Upper lobe of left lung (tissue), 6 donors: ENCODE measurements around the gene RDH13. TPM values are rescaled to one million over a fixed set of nuclear protein-coding genes. Genes with fewer than 3 reads are reported as not detected.
A peak's percentile ranks its signal among the peaks of the same experiment; 100 is the strongest.

Source experiments
- ATAC-seq, 2 donors: fragments of 200-7000 bp; cut with Tn5 transposase; one replicate each; pipeline ENCODE4 v1.9.1; 2022; ENCODE audit warnings: mild to moderate bottlenecking in 2 of 2, moderate library complexity in 2 of 2; ENCODE audit not compliant: low FRiP score in 2 of 2
- DNase-seq, 2 donors: peaks; one replicate each; pipeline ENCODE4 v3.0.0-alpha.2; 2019 to 2020
- H3K27ac ChIP-seq, 4 donors: fragments of 200-600 bp; sonication (generic); one replicate each; pipeline ENCODE4 v1.5.1; 2016 to 2019
- H3K27me3 ChIP-seq, 4 donors: fragments of 200-600 bp; sonication (generic); one replicate each; pipeline ENCODE4 v1.5.1; 2017 to 2019
- H3K36me3 ChIP-seq, 4 donors: fragments of 200-600 bp; sonication (generic); one replicate each; pipeline ENCODE4 v1.5.1; 2016 to 2019
- H3K4me1 ChIP-seq, 4 donors: fragments of 200-600 bp; sonication (generic); one replicate each; pipeline ENCODE4 v1.5.1; 2018 to 2019
- H3K4me3 ChIP-seq, 4 donors: fragments of 200-600 bp; sonication (generic); one replicate each; pipeline ENCODE4 v1.5.1; 2017 to 2019; ENCODE audit warnings: mild to moderate bottlenecking in 2 of 4, moderate library complexity in 1 of 4
- H3K9me3 ChIP-seq, 4 donors: fragments of 200-600 bp; sonication (generic); one replicate each; pipeline ENCODE4 v1.5.1; 2018 to 2019
- EP300 ChIP-seq, 4 donors: sonication (generic); formaldehyde crosslinking; IDR thresholded peaks; one replicate each; pipeline ENCODE4 v1.5.1; 2017; ENCODE audit warnings: antibody characterized with exemption in 4 of 4, control low read depth in 2 of 4
- POLR2A ChIP-seq, 4 donors: fragments of 450-650 bp; IDR thresholded peaks; one replicate each; pipeline ENCODE4 v1.5.1; 2016 to 2017; ENCODE audit warnings: antibody characterized with exemption in 4 of 4, mild to moderate bottlenecking in 2 of 4
- POLR2AphosphoS5 ChIP-seq, 2 donors: sonication (generic); formaldehyde crosslinking; IDR thresholded peaks; one replicate each; pipeline ENCODE4 v1.5.1; 2017; ENCODE audit warnings: antibody characterized with exemption in 2 of 2
- WGBS, 2 donors: methylation state at CpG; one replicate each; pipeline ENCODE4 v1.1.5; 2017 to 2018; 5-methylcytosine and 5-hydroxymethylcytosine counted together
- total RNA-seq, 6 donors: library from RNA; depleted of rRNA in 4 of 6; stranded (reverse); fragments of >200 nt in 4 of 6; gene quantifications; one replicate each; pipeline versions ENCODE4 v1.1.0 to v1.2.1, GENCODE V29; 2016 to 2021
- TF ChIP-seq, protein P1 (sequence below), 6 experiments: fragments of 450-650 bp in 4 of 6; fragments of 200-600 bp in 2 of 6; sonication (generic) in 2 of 6; IDR thresholded peaks; one replicate each; pipeline ENCODE4 v1.5.1; 2016 to 2019; ENCODE audit warnings: antibody characterized with exemption in 6 of 6
- donor health status: DM: no; HTN: no; CAD: no; lungs with moderate emphysema.
- donor health status: DM: no; HTN: yes; CAD: no; lungs with severe emphysema.

Gene RDH13
- total RNA-seq, 6 donors from 2014 or later, result 24.0 to 72.3 (median 28.1) TPM

DNA sequence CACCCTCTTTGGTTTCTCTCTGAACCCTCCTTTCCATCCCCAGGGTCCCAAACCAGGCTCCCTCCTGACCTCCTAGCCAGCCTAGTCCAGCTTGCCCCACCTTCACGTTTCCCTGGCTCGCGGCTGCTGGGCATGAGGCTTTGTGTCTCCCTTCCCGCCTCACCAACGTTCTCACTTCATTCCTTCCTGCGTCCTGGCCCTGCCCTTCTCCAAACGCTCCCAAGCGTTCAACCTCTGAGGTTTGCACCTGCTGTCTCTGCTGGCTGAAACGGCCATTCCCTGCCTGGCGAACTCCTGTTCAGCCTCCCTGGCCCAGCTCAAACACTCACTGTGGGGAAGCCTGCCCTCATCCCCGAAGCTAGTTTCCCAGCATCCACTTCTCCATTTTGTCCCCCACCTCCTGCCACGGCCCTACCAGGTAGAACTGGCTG, 25.1 kb upstream of the RDH13 start:
- H3K9me3 ChIP-seq, result no peaks in the 10 kb centered on the region
- no peak for DNase-seq
- H3K27me3 ChIP-seq, result peaks cover 0 to 17% (median 5%) of the 10 kb centered on the region in 4 donors
- peak overlapping the region in 2 of 4 donors; percentile 50 for H3K4me3 ChIP-seq
- H3K27ac ChIP-seq, result peak overlapping the region in 2 of 4 donors; percentile 5 to 8
- peaks cover 11 to 33% (median 28%) of the 10 kb centered on the region in 4 donors for H3K36me3 ChIP-seq
- no peak for ATAC-seq
- 74 to 77% methylated on average over 12 of the region's 12 CpGs for WGBS, 2 donors
- H3K4me1 ChIP-seq, result peaks cover 17 to 27% (median 27%) of the 10 kb centered on the region in 4 donors
- TF ChIP-seq EP300 (IDR thresholded peaks at IDR 0.05) (no peak), POLR2AphosphoS5 (IDR thresholded peaks at IDR 0.05) (no peak), POLR2A (IDR thresholded peaks at IDR 0.05) (no peak)
- TF ChIP-seq, protein P1, sequence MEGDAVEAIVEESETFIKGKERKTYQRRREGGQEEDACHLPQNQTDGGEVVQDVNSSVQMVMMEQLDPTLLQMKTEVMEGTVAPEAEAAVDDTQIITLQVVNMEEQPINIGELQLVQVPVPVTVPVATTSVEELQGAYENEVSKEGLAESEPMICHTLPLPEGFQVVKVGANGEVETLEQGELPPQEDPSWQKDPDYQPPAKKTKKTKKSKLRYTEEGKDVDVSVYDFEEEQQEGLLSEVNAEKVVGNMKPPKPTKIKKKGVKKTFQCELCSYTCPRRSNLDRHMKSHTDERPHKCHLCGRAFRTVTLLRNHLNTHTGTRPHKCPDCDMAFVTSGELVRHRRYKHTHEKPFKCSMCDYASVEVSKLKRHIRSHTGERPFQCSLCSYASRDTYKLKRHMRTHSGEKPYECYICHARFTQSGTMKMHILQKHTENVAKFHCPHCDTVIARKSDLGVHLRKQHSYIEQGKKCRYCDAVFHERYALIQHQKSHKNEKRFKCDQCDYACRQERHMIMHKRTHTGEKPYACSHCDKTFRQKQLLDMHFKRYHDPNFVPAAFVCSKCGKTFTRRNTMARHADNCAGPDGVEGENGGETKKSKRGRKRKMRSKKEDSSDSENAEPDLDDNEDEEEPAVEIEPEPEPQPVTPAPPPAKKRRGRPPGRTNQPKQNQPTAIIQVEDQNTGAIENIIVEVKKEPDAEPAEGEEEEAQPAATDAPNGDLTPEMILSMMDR (IDR thresholded peaks at IDR 0.05), result no peak

DNA sequence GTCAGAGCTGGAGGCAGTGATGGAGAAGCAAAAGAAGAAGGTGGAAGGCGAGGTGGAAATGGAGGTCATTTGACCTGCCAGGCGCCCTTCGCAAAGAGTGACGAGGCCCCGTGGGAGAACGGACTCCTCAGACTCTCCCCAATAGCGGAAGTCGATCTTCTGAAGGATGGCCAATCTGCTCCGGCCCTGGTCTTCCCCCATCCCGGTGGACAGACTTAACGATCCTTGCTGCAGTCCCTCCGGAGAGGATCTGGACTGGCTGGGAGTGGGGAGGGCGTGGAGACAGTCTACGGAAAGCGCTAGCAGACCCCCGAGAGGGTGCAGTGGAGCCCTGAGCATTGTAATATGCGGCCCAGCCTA, 24.6 kb upstream of the RDH13 start:
- Histone ChIP-seq H3K4me3 (peak overlapping the region; percentile 24 to 50 (median 44)), H3K9me3 (no peaks in the 10 kb centered on the region), H3K27me3 (peaks cover 0 to 21% (median 7%) of the 10 kb centered on the region in 4 donors), H3K27ac (peak overlapping the region in 2 of 4 donors; percentile 5 to 8), H3K36me3 (peaks cover 11 to 28% (median 23%) of the 10 kb centered on the region in 4 donors), H3K4me1 (peaks cover 17 to 30% (median 27%) of the 10 kb centered on the region in 4 donors)
- DNase-seq (no peak), ATAC-seq (peak in 1 of 2 donors; percentile 13)
- 53 to 58% methylated on average over 14 to 15 of the region's 17 CpGs for WGBS, 2 donors
- TF ChIP-seq POLR2AphosphoS5 (IDR thresholded peaks at IDR 0.05) (no peak), POLR2A (IDR thresholded peaks at IDR 0.05) (no peak), EP300 (IDR thresholded peaks at IDR 0.05) (no peak)
- TF ChIP-seq, protein P1 (IDR thresholded peaks at IDR 0.05), result no peak

GRCh38 chr19:55086730-55087541, 24.0 kb upstream of the RDH13 start:
- TF ChIP-seq, protein P1 (IDR thresholded peaks at IDR 0.05), result peak in 1 of 6 experiments; percentile 7
- TF ChIP-seq POLR2AphosphoS5 (IDR thresholded peaks at IDR 0.05), result peak; percentile 48 to 54
- TF ChIP-seq EP300 (IDR thresholded peaks at IDR 0.05), result no peak
- TF ChIP-seq POLR2A (IDR thresholded peaks at IDR 0.05), result no peak
- Histone ChIP-seq H3K27ac (peak overlapping the region in 3 of 4 donors; percentile 19 to 35 (median 35)), H3K36me3 (peaks cover 9 to 22% (median 17%) of the 10 kb centered on the region in 4 donors), H3K27me3 (peaks cover 0 to 27% (median 11%) of the 10 kb centered on the region in 4 donors), H3K4me3 (peak overlapping the region; percentile 24 to 50 (median 44)), H3K9me3 (no peaks in the 10 kb centered on the region), H3K4me1 (peaks cover 20 to 36% (median 33%) of the 10 kb centered on the region in 4 donors)
- peak; percentile 91 for DNase-seq
- peak; percentile 82 to 83 for ATAC-seq
- WGBS, 2 donors, result 10 to 32% methylated on average over 7 to 63 of the region's 74 CpGs

DNA sequence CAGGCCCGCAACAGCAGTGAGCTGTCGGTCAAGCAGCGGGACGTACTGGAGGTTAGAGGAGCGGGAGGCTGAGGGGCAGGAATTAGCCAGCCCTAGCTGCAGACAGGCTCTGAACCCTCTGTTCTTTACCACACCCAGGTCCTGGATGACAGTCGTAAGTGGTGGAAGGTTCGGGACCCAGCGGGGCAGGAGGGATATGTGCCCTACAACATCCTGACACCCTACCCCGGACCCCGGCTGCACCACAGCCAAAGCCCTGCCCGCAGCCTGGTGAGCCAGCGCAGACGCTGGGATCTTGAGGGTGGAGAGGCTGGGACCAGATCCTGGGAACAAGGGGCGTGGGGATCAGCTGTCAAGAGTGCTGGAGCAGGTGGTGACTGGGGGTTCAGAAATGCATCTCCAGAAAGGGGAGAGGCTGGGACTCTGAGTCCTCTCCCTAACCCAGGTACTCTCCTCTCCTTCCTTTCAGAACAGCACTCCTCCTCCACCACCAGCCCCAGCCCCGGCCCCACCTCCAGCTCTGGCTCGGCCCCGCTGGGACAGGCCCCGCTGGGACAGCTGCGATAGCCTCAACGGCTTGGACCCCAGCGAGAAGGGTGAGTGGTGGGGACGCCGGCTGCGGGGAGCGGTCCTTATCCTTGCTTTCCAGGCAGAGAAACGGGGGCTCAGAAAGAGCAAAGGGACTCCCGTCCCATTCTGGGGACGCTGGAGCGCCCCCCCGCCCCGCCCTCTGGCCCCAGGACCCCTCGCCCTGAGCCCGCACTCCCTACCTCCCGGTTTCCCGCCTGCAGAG, 23.2 kb upstream of the RDH13 start:
- 48 to 54% methylated on average over 23 to 35 of the region's 35 CpGs for WGBS, 2 donors
- TF ChIP-seq, protein P1 (IDR thresholded peaks at IDR 0.05), result no peak
- TF ChIP-seq POLR2AphosphoS5 (IDR thresholded peaks at IDR 0.05) (no peak), EP300 (IDR thresholded peaks at IDR 0.05) (no peak), POLR2A (IDR thresholded peaks at IDR 0.05) (no peak)
- Histone ChIP-seq H3K27ac (peak overlapping the region in 3 of 4 donors; percentile 19 to 35 (median 35)), H3K36me3 (peaks cover under 1 to 14% (median 9%) of the 10 kb centered on the region in 4 donors), H3K27me3 (peaks cover 0 to 35% (median 16%) of the 10 kb centered on the region in 4 donors), H3K4me1 (peaks cover 28 to 44% (median 41%) of the 10 kb centered on the region in 4 donors), H3K9me3 (no peaks in the 10 kb centered on the region), H3K4me3 (peak overlapping the region in 3 of 4 donors; percentile 38 to 50 (median 50))
- ATAC-seq, result no peak
- peak in 1 of 2 donors; percentile 79 for DNase-seq
